Trophoblast cell (in vitro differentiated cells and primary cell): ENCODE measurements around the gene PALLD.
A peak's percentile ranks its signal among the peaks of the same experiment; 100 is the strongest.

Experiments
- DNase-seq, 2 donors: peaks; one replicate each; pipeline ENCODE4 v3.0.0-alpha.2; 2016
- H2AFZ ChIP-seq: 2 replicates; pipeline ENCODE4 v1.6.1; 2013; ENCODE audit warnings: low read length, moderate library complexity, mild to moderate bottlenecking; ENCODE audit not compliant: insufficient read depth, poor library complexity
- H2AK5ac ChIP-seq: 2 replicates; pipeline ENCODE4 v1.6.1; 2013; ENCODE audit warnings: mild to moderate bottlenecking, low read length
- H2BK120ac ChIP-seq: 2 replicates; pipeline ENCODE4 v1.6.1; 2013; ENCODE audit warnings: low read length, mild to moderate bottlenecking, moderate library complexity; ENCODE audit not compliant: insufficient read depth, poor library complexity
- H2BK12ac ChIP-seq: 2 replicates; pipeline ENCODE4 v1.6.1; 2013; ENCODE audit warnings: mild to moderate bottlenecking, low read length, moderate library complexity
- H2BK5ac ChIP-seq: 2 replicates; pipeline ENCODE4 v1.6.1; 2013; ENCODE audit warnings: low read length, low read depth, moderate library complexity, mild to moderate bottlenecking; ENCODE audit not compliant: poor library complexity
- H3K14ac ChIP-seq: 2 replicates; pipeline ENCODE4 v1.6.1; 2013; ENCODE audit warnings: mild to moderate bottlenecking, low read length
- H3K18ac ChIP-seq: 2 replicates; pipeline ENCODE4 v1.6.1; 2013; ENCODE audit warnings: mild to moderate bottlenecking, low read length
- H3K23ac ChIP-seq: 2 replicates; pipeline ENCODE4 v1.6.1; 2013; ENCODE audit warnings: low read length
- H3K27ac ChIP-seq: 2 replicates; pipeline ENCODE4 v1.5.1; 2013; ENCODE audit warnings: low read depth, mild to moderate bottlenecking, inconsistent platforms, low read length, moderate library complexity
- H3K27me3 ChIP-seq: 2 replicates; pipeline ENCODE4 v1.6.1; 2013; ENCODE audit warnings: inconsistent platforms, mild to moderate bottlenecking, low read length, moderate library complexity; ENCODE audit not compliant: insufficient read depth
- H3K36me3 ChIP-seq, 2 experiments: 1 replicate in 1 of 2; 2 replicates in 1 of 2; pipeline ENCODE4 v1.6.1; 2013; ENCODE audit warnings: low read length in 2 of 2, mild to moderate bottlenecking in 2 of 2, moderate library complexity in 1 of 2; ENCODE audit not compliant: insufficient read depth in 2 of 2, control insufficient read depth in 1 of 2
- H3K4ac ChIP-seq: 2 replicates; pipeline ENCODE4 v1.6.1; 2013; ENCODE audit warnings: low read depth, mild to moderate bottlenecking, low read length, moderate library complexity
- H3K4me1 ChIP-seq, 2 experiments: 1 replicate in 1 of 2; 2 replicates in 1 of 2; pipeline ENCODE4 v1.6.1; 2013; ENCODE audit warnings: low read length in 2 of 2, mild to moderate bottlenecking in 2 of 2, moderate library complexity in 1 of 2; ENCODE audit not compliant: insufficient read depth in 2 of 2, control insufficient read depth in 1 of 2
- H3K4me2 ChIP-seq: 2 replicates; pipeline ENCODE4 v1.6.1; 2013; ENCODE audit warnings: inconsistent platforms, mild to moderate bottlenecking, low read length, moderate library complexity
- H3K4me3 ChIP-seq: 2 replicates; pipeline ENCODE4 v1.5.1; 2013; ENCODE audit warnings: mild to moderate bottlenecking, low read depth, low read length, inconsistent platforms
- H3K79me1 ChIP-seq: one replicate; pipeline ENCODE4 v1.6.1; 2013; ENCODE audit warnings: low read length
- H3K79me2 ChIP-seq: 2 replicates; pipeline ENCODE4 v1.6.1; 2013; ENCODE audit warnings: low read length, mild to moderate bottlenecking; ENCODE audit not compliant: control insufficient read depth, insufficient read depth, poor library complexity
- H3K9ac ChIP-seq: 2 replicates; pipeline ENCODE4 v1.6.1; 2013; ENCODE audit warnings: mild to moderate bottlenecking, low read length
- H3K9me3 ChIP-seq: 2 replicates; pipeline ENCODE4 v1.6.1; 2013; ENCODE audit warnings: low read depth, mild to moderate bottlenecking, control low read depth, inconsistent platforms, low read length; ENCODE audit not compliant: insufficient read depth
- H4K12ac ChIP-seq: 2 replicates; pipeline ENCODE4 v1.6.1; 2013; ENCODE audit warnings: low read depth, mild to moderate bottlenecking, low read length, moderate library complexity
- H4K8ac ChIP-seq: 2 replicates; pipeline ENCODE4 v1.6.1; 2013; ENCODE audit warnings: low read depth, mild to moderate bottlenecking, low read length, moderate library complexity
- H4K91ac ChIP-seq: one replicate; pipeline ENCODE4 v1.6.1; 2013; ENCODE audit warnings: low read depth, mild to moderate bottlenecking, low read length, moderate library complexity
- WGBS: extraction: QIAGEN DNeasy Blood & Tissue Kit; methylation state at CpG from one replicate; pipeline ENCODE4 v1.1.7; 2013; ENCODE audit warnings: missing lambda C conversion rate; ENCODE audit not compliant: insufficient read length, insufficient coverage; ENCODE audit errors: extremely low coverage; 5-methylcytosine and 5-hydroxymethylcytosine counted together

PALLD gene

GRCh38 chr4:168516841-168517240 lies 20.0 kb downstream of the PALLD start:
- Histone ChIP-seq H3K27me3 (no peaks in the 10 kb centered on the region), H3K9me3 (no peaks in the 10 kb centered on the region), H3K9ac (no peak overlapping the region), H3K14ac (no peak overlapping the region), H3K4me3 (no peak overlapping the region), H3K18ac (no peak overlapping the region), H2BK12ac (no peak overlapping the region), H3K36me3 (no peaks in the 10 kb centered on the region), H3K79me1 (no peaks in the 10 kb centered on the region), H3K79me2 (no peaks in the 10 kb centered on the region), H3K4me1 (no peaks in the 10 kb centered on the region), H2BK120ac (no peak overlapping the region), H2AFZ (no peak overlapping the region), H4K8ac (no peak overlapping the region), H3K4ac (no peak overlapping the region), H3K23ac (no peak overlapping the region), H2BK5ac (no peak overlapping the region), H3K4me2 (no peak overlapping the region), H2AK5ac (no peak overlapping the region), H4K91ac (no peak overlapping the region), H4K12ac (no peak overlapping the region), H3K27ac (no peak overlapping the region)
- DNase-seq, result no peak
- no CpG with 5 or more reads among the region's 2 CpGs for WGBS

GRCh38 chr4:168519576-168519975 lies 22.7 kb downstream of the PALLD start:
- Histone ChIP-seq H3K79me2 (no peaks in the 10 kb centered on the region), H4K91ac (no peak overlapping the region), H2BK5ac (no peak overlapping the region), H3K27me3 (no peaks in the 10 kb centered on the region), H3K79me1 (no peaks in the 10 kb centered on the region), H2BK12ac (no peak overlapping the region), H3K9me3 (no peaks in the 10 kb centered on the region), H3K4me2 (no peak overlapping the region), H3K27ac (no peak overlapping the region), H4K8ac (no peak overlapping the region), H2AK5ac (no peak overlapping the region), H3K4me3 (no peak overlapping the region), H3K23ac (no peak overlapping the region), H3K4me1 (no peaks in the 10 kb centered on the region), H3K9ac (no peak overlapping the region), H2BK120ac (no peak overlapping the region), H3K18ac (no peak overlapping the region), H3K4ac (no peak overlapping the region), H3K36me3 (no peaks in the 10 kb centered on the region), H2AFZ (no peak overlapping the region), H4K12ac (no peak overlapping the region), H3K14ac (no peak overlapping the region)
- no peak for DNase-seq
- no CpG with 5 or more reads among the region's 1 CpG for whole genome bisulfite sequencing

GRCh38 chr4:168521721-168522120 lies 24.9 kb downstream of the PALLD start:
- no peak overlapping the region for H2BK120ac ChIP-seq
- no peaks in the 10 kb centered on the region for H3K36me3 ChIP-seq
- H3K4me2 ChIP-seq, result no peak overlapping the region
- no peak overlapping the region for H3K4ac ChIP-seq
- no peak for DNase-seq
- no peak overlapping the region for H3K23ac ChIP-seq
- no peak overlapping the region for H2AFZ ChIP-seq
- H2AK5ac ChIP-seq, result no peak overlapping the region
- H3K79me2 ChIP-seq, result no peaks in the 10 kb centered on the region
- H3K4me3 ChIP-seq, result no peak overlapping the region
- no peak overlapping the region for H3K27ac ChIP-seq
- no peak overlapping the region for H3K14ac ChIP-seq
- no CpG with 5 or more reads among the region's 2 CpGs for WGBS
- H4K12ac ChIP-seq, result no peak overlapping the region
- H2BK12ac ChIP-seq, result no peak overlapping the region
- H4K91ac ChIP-seq, result no peak overlapping the region
- no peak overlapping the region for H3K9ac ChIP-seq
- no peaks in the 10 kb centered on the region for H3K27me3 ChIP-seq
- H3K9me3 ChIP-seq, result no peaks in the 10 kb centered on the region
- H3K79me1 ChIP-seq, result no peaks in the 10 kb centered on the region
- no peak overlapping the region for H2BK5ac ChIP-seq
- H4K8ac ChIP-seq, result no peak overlapping the region
- no peaks in the 10 kb centered on the region for H3K4me1 ChIP-seq
- H3K18ac ChIP-seq, result no peak overlapping the region

GRCh38 chr4:168522356-168522755 lies 25.5 kb downstream of the PALLD start:
- no peak overlapping the region for H4K12ac ChIP-seq
- no peak overlapping the region for H3K18ac ChIP-seq
- H3K9me3 ChIP-seq, result no peaks in the 10 kb centered on the region
- no peak overlapping the region for H3K9ac ChIP-seq
- H2AFZ ChIP-seq, result no peak overlapping the region
- no peak overlapping the region for H3K14ac ChIP-seq
- no peaks in the 10 kb centered on the region for H3K4me1 ChIP-seq
- no peak overlapping the region for H3K4me3 ChIP-seq
- peak in 1 of 2 donors; percentile 23 for DNase-seq
- H2BK5ac ChIP-seq, result no peak overlapping the region
- no peak overlapping the region for H2BK120ac ChIP-seq
- no peak overlapping the region for H2BK12ac ChIP-seq
- H3K79me1 ChIP-seq, result no peaks in the 10 kb centered on the region
- no CpG with 5 or more reads among the region's 2 CpGs for WGBS
- H4K8ac ChIP-seq, result no peak overlapping the region
- no peak overlapping the region for H3K4ac ChIP-seq
- no peak overlapping the region for H3K27ac ChIP-seq
- H3K4me2 ChIP-seq, result no peak overlapping the region
- H3K23ac ChIP-seq, result no peak overlapping the region
- H4K91ac ChIP-seq, result no peak overlapping the region
- H2AK5ac ChIP-seq, result no peak overlapping the region
- H3K79me2 ChIP-seq, result no peaks in the 10 kb centered on the region
- no peaks in the 10 kb centered on the region for H3K27me3 ChIP-seq
- H3K36me3 ChIP-seq, result no peaks in the 10 kb centered on the region
